ENCODE data around the gene SNAP25.

Gene SNAP25

GRCh38 chr20:10332656-10333415 is 114.2 kb downstream of the SNAP25 start:
- no peak for DNase-seq (ENCODE audit: low spot score)

GRCh38 chr20:10336959-10337729 is 118.5 kb downstream of the SNAP25 start:
- no peak for DNase-seq (ENCODE audit: low spot score)

- no peak for DNase-seq (ENCODE audit: low spot score)
These were observed 120.0 kb downstream of the SNAP25 start for GRCh38 chr20:10338426-10339180.

GRCh38 chr20:10339609-10340008 is 121.0 kb downstream of the SNAP25 start:
- DNase-seq (ENCODE audit: low spot score): no peak

GRCh38 chr20:10342152-10342551 is 123.5 kb downstream of the SNAP25 start:
- no peak for DNase-seq (ENCODE audit: low spot score)

GRCh38 chr20:10344953-10345352 is 126.3 kb downstream of the SNAP25 start:
- DNase-seq (ENCODE audit: low spot score): no peak

GRCh38 chr20:10347086-10347880 is 128.7 kb downstream of the SNAP25 start:
- DNase-seq (ENCODE audit: low spot score): no peak

- DNase-seq (ENCODE audit: low spot score): no peak
These were observed 130.5 kb downstream of the SNAP25 start for GRCh38 chr20:10349118-10349517.

- DNase-seq (ENCODE audit: low spot score): no peak
These were observed 131.7 kb downstream of the SNAP25 start for GRCh38 chr20:10350188-10350842.

- no peak for DNase-seq (ENCODE audit: low spot score)
These were observed 134.5 kb downstream of the SNAP25 start for GRCh38 chr20:10352934-10353824.

GRCh38 chr20:10356628-10357027 is 138.0 kb downstream of the SNAP25 start:
- DNase-seq (ENCODE audit: low spot score): no peak

Measured in pons (tissue), 1 donor.